DOHH2 (cell line): ENCODE data around the gene TTC8.

Experiments
- H3F3A ChIP-seq: fragments of 200-600 bp; sonication (generic), shearing (Covaris generic); 2 replicates; pipeline ENCODE4 v1.6.0; 2016; ENCODE audit warnings: antibody characterized with exemption, mild to moderate bottlenecking; ENCODE audit not compliant: control insufficient read depth, insufficient read depth
- H3K27ac ChIP-seq: fragments of 200-600 bp; sonication (generic); 2 replicates; pipeline ENCODE4 v1.5.1; 2014; ENCODE audit warnings: low read depth, mild to moderate bottlenecking, low read length, moderate library complexity
- H3K27me3 ChIP-seq: fragments of 200-600 bp; sonication (generic); 2 replicates; pipeline ENCODE4 v1.6.1; 2014; ENCODE audit warnings: mild to moderate bottlenecking, low read length, mixed read lengths; ENCODE audit not compliant: control insufficient read depth
- H3K36me3 ChIP-seq: fragments of 200-600 bp; sonication (generic); 2 replicates; pipeline ENCODE4 v1.6.1; 2014; ENCODE audit warnings: mild to moderate bottlenecking, low read length, moderate library complexity, mixed read lengths; ENCODE audit not compliant: control insufficient read depth
- H3K4me1 ChIP-seq: fragments of 200-600 bp; sonication (generic); 2 replicates; pipeline ENCODE4 v1.6.1; 2014; ENCODE audit warnings: mild to moderate bottlenecking, low read length, mixed read lengths; ENCODE audit not compliant: control insufficient read depth
- H3K4me2 ChIP-seq: fragments of 200-600 bp; sonication (generic); 2 replicates; pipeline ENCODE4 v1.6.0; 2014; ENCODE audit warnings: mild to moderate bottlenecking, low read length, moderate library complexity
- H3K4me3 ChIP-seq: fragments of 200-600 bp; sonication (generic); 2 replicates; pipeline ENCODE4 v1.5.1; 2014; ENCODE audit warnings: mild to moderate bottlenecking, low read length, mixed read lengths
- H3K79me2 ChIP-seq: fragments of 200-600 bp; sonication (generic); 2 replicates; pipeline ENCODE4 v1.6.1; 2014; ENCODE audit warnings: mild to moderate bottlenecking, low read length, mixed read lengths; ENCODE audit not compliant: control insufficient read depth
- H3K9me2 ChIP-seq: fragments of 200-600 bp; sonication (generic); replicated peaks from 2 replicates; pipeline ENCODE4 v1.6.1; 2014; ENCODE audit warnings: mild to moderate bottlenecking, low read length, mixed read lengths; ENCODE audit not compliant: control insufficient read depth
- H3K9me3 ChIP-seq: fragments of 200-600 bp; sonication (generic); 2 replicates; pipeline ENCODE4 v1.6.1; 2014; ENCODE audit warnings: antibody characterized with exemption, low read length, mixed read lengths; ENCODE audit not compliant: control insufficient read depth, insufficient read depth
- H4K20me1 ChIP-seq: fragments of 200-600 bp; sonication (generic); 2 replicates; pipeline ENCODE4 v1.6.0; 2014; ENCODE audit warnings: low read depth, mild to moderate bottlenecking, antibody characterized with exemption, low read length, moderate library complexity; ENCODE audit not compliant: control insufficient read depth, insufficient read depth
- EZH2phosphoT487 ChIP-seq: fragments of 200-600 bp; sonication (generic); IDR thresholded peaks from 2 replicates; pipeline ENCODE4 v1.6.1; 2017; ENCODE audit warnings: borderline replicate concordance, mild to moderate bottlenecking, antibody characterized with exemption, low read length, moderate library complexity, mixed read lengths
- TF ChIP-seq, protein P1 (sequence below): fragments of 200-600 bp; sonication (generic); IDR thresholded peaks from one replicate; pipeline ENCODE4 v1.5.1; 2014; ENCODE audit warnings: antibody characterized with exemption, mild to moderate bottlenecking, low read depth, low read length; ENCODE audit not compliant: poor library complexity, severe bottlenecking

Gene TTC8

GRCh38 chr14:88841741-88842140, 17.3 kb downstream of the TTC8 start:
- no peak overlapping the region for H3K4me2 ChIP-seq
- H3K36me3 ChIP-seq = no peaks in the 10 kb centered on the region
- H3K79me2 ChIP-seq = no peaks in the 10 kb centered on the region
- H3F3A ChIP-seq = no peaks in the 10 kb centered on the region
- H3K9me3 ChIP-seq = no peaks in the 10 kb centered on the region
- H3K4me1 ChIP-seq = no peaks in the 10 kb centered on the region
- no peak overlapping the region for H3K27ac ChIP-seq
- no peak overlapping the region for H3K4me3 ChIP-seq
- no peaks in the 10 kb centered on the region for H4K20me1 ChIP-seq
- H3K9me2 ChIP-seq = no peaks in the 10 kb centered on the region
- no peaks in the 10 kb centered on the region for H3K27me3 ChIP-seq
- TF ChIP-seq, protein P1, sequence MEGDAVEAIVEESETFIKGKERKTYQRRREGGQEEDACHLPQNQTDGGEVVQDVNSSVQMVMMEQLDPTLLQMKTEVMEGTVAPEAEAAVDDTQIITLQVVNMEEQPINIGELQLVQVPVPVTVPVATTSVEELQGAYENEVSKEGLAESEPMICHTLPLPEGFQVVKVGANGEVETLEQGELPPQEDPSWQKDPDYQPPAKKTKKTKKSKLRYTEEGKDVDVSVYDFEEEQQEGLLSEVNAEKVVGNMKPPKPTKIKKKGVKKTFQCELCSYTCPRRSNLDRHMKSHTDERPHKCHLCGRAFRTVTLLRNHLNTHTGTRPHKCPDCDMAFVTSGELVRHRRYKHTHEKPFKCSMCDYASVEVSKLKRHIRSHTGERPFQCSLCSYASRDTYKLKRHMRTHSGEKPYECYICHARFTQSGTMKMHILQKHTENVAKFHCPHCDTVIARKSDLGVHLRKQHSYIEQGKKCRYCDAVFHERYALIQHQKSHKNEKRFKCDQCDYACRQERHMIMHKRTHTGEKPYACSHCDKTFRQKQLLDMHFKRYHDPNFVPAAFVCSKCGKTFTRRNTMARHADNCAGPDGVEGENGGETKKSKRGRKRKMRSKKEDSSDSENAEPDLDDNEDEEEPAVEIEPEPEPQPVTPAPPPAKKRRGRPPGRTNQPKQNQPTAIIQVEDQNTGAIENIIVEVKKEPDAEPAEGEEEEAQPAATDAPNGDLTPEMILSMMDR = no peak
- TF ChIP-seq EZH2phosphoT487 = no peak

DNA sequence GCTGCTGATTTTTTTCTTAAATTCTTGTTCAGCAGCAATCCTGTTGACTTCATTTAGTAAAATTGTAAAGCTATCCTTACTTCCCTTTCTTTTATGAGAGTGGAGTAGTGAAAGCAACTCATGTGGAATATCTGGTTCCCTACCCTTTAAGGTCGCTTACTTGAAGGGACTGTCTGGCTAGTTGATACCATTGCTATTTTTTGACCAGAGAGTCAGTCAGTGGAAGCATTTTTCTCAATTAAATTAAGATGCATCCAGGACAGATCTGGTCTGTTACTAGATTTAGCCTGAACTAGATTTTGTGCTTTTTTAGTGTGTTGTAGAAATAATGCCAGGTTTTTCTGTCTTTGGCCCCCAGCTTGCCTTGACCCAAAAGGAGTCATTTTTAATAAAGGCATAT, 18.0 kb downstream of the TTC8 start:
- Histone ChIP-seq H3K9me2 (no peaks in the 10 kb centered on the region), H3K4me2 (no peak overlapping the region), H4K20me1 (no peaks in the 10 kb centered on the region), H3K79me2 (no peaks in the 10 kb centered on the region), H3K27ac (no peak overlapping the region), H3K36me3 (no peaks in the 10 kb centered on the region), H3K4me3 (no peak overlapping the region), H3F3A (no peaks in the 10 kb centered on the region), H3K27me3 (no peaks in the 10 kb centered on the region), H3K9me3 (no peaks in the 10 kb centered on the region), H3K4me1 (no peaks in the 10 kb centered on the region)
- TF ChIP-seq EZH2phosphoT487 = no peak
- TF ChIP-seq, protein P1 = no peak

DNA sequence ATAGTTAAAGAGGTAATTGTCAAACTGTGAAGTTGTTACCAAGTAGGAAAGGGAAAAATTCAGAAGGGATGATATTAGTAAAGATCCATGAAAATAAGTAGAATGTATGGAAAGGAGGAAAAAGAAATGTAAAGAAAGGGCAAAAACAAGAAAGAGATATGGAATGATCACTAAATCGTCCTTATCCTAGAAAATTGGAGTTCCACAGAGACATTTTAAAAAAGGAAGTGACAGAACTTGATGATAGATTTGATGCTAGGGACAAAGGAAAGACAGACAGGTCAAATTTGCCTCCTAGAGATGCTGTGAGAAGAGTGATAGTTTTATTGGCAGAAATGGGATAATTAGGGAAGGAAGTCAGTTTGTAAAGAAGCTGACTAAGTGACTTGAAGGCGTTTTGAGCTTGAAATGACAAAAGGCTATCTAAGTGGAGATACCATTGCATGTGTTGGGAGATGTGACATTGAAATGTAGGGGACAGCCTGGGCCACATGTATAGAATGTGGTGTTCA, 20.6 kb downstream of the TTC8 start:
- TF ChIP-seq, protein P1 = no peak
- TF ChIP-seq EZH2phosphoT487 = no peak

More for the DNA sequence above, 20.6 kb downstream of the TTC8 start:
- H3K27ac ChIP-seq = no peak overlapping the region
- no peaks in the 10 kb centered on the region for H4K20me1 ChIP-seq
- H3K27me3 ChIP-seq = no peaks in the 10 kb centered on the region
- no peaks in the 10 kb centered on the region for H3K79me2 ChIP-seq
- no peaks in the 10 kb centered on the region for H3K4me1 ChIP-seq
- no peaks in the 10 kb centered on the region for H3F3A ChIP-seq
- H3K9me2 ChIP-seq = no peaks in the 10 kb centered on the region
- H3K4me2 ChIP-seq = no peak overlapping the region
- H3K36me3 ChIP-seq = no peaks in the 10 kb centered on the region
- no peak overlapping the region for H3K4me3 ChIP-seq
- no peaks in the 10 kb centered on the region for H3K9me3 ChIP-seq
